ENCODE measurements around the gene DOK4.

DNA sequence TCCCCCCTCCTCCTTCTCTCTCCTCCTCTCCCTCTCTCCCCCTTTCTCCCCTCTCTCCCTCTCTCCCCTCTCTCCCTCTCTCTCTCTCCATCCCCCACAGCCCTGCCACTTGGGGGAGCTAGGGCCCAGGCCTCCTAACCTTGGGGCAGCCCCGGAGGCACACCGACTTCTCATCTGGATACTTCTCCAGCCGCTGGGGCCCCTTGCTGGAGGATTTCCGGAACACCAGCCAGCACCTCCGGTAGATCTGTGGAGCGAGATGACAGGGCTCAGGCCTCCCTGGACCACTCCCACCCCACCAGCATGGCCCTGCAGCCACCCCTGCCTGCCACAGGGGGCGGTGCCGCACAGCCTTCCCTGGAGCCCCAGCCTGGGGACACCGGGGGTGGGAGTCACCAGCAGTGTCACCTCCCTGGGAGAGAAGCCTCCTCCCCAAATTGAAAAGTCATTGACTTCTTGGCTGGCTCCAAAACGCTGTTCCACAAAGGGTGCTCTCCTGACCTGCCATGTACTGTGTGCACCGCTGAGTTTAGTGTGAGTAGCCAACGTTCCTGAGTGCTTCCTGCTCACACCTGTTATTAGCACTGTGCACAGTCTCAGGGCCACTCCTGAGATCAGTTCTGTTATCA lies 10.5 kb downstream of the DOK4 start:
- TF ChIP-seq CTCF (IDR thresholded peaks at IDR 0.05; ENCODE audit: low read depth, low read length, poor library complexity, severe bottlenecking): peak; percentile 76
- no peak for TF ChIP-seq EZH2phosphoT487 (IDR thresholded peaks at IDR 0.05; ENCODE audit: borderline replicate concordance, low read length)

All from DOHH2 (cell line).